GM18520 (cell line): ENCODE data around the gene PLEKHA7.
"Not testable (repeated sequence)": the region's sequence is repeated elsewhere in the genome, so short reads cannot be mapped to it uniquely, and the experiment has no call there.

Source experiments
- ATAC-seq: cut with Tn5 transposase; IDR thresholded peaks from one replicate; pipeline ENCODE4 v1.9.1; 2021; ENCODE audit not compliant: unreplicated experiment

PLEKHA7 gene

DNA sequence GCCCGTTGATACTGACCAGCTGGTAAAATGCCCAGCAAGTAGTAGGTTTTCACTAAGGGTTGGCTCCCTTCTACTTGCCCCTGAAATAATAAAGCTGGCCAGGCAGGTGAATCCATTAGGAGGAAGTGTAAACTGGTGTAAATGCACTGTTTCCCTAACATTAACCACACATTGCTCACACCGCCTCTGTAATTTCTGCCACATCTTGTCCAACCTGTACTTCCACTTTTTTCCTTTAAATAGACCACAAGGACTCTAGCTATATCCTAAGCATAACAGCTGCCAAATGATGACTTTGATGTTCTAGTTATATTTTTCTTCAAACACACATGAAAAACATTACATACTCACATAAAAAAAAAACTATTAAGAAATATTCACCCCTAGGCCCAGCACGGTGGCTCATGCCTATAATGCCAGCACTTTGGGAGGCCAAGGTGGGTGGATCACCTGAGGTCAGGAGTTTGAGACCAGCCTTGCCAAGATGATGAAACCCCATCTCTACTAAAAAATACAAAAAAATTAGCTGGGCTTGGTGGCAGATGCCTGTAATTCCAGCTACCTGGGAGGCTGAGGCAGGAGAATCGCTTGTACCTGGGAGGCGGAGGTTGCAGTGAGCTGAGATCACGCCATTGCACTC lies 95.6 kb downstream of the PLEKHA7 start:
- ATAC-seq = not testable (repeated sequence)

DNA sequence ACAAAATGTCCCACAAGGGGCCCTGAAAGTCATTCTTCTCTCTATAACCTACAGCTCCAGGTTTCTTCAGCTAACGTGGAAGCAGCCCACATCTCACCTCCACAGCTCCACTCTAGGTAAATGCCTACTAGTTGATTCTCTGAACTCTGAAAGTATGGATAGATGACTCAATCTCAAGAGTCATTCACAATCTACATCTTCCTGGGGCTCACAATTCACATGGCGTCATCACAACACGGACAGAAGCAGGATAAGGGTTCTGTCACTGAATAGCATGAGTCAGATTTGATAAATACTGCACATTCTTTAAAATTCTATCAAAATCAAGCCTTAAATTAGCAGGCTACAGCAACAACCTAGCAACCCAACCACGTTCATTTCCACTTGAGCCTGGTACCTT lies 96.3 kb downstream of the PLEKHA7 start:
- ATAC-seq = no peak

DNA sequence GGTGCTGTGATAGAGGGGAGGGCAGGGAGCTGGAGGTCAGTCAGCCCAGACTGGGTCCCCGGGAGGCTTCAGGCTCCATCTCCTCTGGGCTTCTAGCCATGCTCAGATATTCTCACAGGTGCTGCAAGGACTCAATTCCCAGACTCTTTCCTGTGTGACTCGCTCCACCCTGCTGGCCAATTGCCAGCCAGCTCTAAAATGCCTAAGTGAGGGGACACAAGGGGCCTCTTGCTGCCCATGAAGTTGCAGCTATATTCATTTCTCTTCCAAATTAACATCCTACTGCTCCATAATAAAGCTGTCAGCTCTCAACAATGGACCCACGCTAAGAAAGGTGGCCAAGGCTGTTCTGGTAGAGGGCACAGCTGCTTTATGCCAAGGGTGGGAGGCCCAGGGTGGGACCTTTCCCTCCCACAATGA lies 101.5 kb downstream of the PLEKHA7 start:
- no peak for ATAC-seq

DNA sequence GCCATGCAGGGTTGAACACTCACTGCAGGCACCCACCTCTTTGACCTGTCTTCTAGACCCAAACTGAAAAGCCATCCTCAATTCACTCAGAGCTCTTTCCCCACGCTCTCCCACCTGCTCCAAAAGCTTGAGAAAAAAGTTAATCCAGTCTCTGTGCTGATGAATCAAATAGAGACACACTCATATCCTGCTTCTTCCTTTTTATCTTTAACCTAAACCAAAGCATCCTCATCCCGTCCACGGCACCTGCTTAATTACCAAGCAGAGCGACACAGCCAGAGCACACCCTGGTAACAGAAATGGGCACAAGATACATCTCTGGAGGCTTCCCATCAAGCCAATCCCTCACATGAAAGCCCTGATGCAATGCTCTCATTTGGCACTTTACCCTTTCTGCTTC lies 102.6 kb downstream of the PLEKHA7 start:
- no peak for ATAC-seq

DNA sequence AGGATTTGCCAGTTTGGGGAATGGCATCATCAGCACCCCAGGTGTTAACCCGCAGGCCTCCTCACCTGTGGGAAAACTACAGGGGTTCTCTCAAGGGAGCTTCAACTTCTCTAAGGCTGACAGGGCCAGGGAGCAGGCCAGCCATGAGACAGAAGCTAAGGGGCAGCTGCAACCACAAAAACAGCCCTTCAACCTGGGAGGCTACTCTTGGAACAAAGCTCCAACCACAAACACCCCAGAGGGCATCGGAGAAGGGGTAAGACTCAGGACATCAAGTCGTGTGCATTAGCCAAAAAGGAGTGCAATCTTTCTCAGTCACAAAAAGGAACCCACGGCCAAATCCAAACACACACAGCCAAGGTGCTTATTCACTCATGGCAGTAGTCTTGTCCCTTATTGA lies 103.0 kb downstream of the PLEKHA7 start:
- no peak for ATAC-seq

DNA sequence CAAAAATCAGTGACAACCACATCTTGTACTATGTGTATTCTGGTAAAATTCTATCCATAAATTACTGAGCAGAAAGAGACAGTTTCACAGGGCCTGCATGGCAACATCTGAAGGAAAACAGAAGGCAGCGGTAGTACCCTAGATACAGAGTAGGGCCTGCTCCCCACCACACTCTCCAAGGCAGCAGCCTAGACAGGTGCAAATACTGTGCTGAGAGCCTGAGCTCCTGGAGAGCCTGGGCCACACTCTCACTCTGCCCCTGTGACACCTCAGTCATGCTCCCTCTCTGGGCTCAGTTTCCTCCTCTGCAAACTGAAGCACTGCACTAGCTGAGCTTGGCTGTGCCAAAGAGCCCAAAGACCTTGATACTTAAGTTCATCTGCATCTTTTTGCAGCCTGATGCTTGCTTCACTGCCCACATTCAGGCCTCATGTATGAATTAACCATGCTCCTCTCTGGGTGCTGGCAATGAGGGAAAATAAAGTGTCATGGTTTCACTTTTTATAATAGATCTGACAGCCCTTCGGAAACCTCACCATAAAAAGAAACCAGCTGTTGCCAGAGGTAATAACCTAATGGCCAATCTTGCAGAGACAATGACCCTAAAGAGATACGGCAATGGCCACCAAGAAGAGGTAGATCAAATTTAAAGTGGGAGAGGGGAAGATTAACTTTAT lies 104.7 kb downstream of the PLEKHA7 start:
- peak; percentile 69 for ATAC-seq

DNA sequence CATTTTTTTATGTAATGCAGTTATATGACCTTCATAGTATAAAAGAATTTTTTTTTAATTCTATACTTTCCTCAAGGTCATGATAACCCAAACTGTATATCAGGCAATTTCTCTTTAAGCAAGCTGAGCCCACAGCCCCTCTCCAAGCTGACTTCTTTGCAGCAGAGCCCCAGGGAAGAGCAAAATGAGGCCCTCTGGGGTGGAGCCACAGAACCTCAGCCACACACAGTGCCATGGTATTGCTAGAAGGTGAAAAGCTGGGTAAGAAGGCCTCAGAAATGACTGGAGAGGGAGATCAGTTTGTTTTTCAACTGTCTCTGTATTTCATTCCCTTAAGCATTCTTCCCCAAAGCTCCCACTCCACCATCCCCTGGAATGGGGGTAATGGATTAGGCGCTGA lies 108.8 kb downstream of the PLEKHA7 start:
- no peak for ATAC-seq

DNA sequence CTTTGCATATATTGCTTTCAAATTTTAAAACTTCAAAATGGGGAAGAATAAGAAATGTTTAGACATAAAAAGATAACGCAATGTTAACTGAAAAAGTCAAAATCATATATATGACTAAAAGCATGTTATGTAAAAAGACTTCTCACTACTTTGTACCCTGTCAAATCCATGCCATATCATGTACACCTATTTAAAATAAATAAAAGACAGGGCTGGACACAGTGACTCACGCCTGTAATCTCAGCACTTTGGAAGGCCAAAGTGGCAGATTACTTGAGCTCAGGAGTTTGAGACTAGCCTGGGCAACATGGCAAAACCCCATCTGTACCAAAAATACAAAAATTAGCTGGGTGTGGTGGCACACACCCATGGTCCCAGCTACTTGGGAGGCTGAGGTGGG lies 109.5 kb downstream of the PLEKHA7 start:
- ATAC-seq = not testable (repeated sequence)

DNA sequence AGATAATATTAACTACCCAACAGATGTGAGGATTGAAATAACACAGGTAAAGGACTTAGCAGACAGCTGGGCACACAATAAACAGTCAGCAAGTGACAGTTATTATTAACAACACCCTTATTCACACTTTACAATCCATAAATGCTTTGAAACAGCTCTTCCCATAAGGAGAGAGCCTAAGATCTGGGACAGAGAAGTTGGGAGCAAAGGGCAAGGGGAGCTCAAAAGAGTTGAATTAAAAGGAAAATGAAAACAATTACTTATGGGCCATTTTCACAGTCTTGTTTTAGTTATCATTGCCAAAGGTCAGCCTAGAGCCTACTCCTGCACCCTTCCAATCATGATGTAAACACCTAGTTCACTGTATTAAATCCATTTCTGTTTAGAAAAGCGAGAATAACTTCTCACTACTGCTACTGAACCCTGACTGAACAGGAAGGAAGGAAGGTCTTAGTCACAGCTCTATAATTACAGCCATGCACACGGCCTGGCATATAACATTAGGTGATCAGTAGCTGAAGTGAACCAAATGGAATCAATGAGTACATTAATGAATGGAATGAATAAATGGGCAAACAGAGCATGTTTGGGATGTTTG lies 111.3 kb downstream of the PLEKHA7 start:
- peak; percentile 64 for ATAC-seq

DNA sequence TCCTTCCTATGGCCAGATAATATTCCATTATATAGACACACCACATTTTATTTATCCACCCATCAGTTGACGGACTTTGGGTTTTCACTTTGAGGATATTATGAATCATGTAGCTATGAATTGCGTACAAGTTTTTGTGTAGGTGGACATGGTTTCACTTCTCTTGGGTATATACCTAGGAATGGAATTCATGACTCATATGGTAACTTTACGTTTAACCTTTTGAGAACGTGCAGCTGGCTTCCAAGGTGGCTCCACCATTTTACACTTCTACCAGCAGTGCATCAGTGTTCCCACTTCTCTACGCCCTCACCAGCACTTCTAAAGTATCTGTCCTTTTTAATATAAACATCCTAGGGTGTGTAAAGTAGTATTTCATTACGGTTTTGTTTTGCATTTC lies 112.0 kb downstream of the PLEKHA7 start:
- peak; percentile 76 for ATAC-seq

DNA sequence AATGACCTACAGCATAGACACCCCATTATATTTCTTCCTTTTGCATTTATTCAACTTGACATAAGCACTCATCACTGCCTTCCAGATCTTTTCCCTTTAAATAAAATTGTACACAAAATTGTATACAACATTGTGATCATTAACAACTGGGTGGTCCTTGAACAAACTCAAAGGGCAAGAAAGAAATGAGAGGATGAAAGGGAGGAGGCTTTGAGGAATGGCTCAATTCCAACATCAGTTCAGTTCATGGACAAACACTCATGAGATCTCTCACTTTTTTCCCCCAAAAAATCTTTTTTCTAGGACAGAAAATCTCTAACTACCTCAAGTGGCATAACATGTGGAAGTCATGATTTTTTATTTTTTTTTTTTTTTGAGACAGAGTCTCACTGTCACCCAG lies 113.7 kb downstream of the PLEKHA7 start:
- no peak for ATAC-seq

DNA sequence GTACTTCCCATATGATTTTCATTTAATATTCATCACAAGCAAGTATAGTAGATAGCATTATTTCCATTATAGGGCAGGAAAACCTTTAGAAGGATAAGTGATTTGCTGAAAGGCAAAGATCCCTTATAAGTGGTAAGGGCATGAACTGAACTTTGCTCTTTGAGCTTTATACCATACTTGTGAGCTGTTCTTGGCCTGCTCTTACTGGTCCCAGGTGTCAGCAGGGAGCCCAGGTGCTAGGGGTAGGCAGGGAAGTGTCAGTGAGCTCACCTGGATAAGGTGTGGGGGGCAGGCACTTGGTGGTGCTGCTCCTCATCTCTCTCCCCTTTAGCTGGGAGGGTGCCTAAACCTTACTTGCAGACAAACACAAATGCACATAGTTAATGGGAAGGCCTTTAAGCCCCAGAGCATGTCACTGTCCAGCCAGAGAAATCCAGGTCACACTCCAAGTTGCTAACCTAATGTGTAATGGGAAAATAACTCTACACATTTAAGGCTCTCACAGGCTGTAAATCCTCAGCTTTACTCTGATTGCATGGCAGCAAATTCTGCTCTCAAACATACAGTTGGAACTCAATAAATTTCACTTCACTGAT lies 114.4 kb downstream of the PLEKHA7 start:
- ATAC-seq = no peak

DNA sequence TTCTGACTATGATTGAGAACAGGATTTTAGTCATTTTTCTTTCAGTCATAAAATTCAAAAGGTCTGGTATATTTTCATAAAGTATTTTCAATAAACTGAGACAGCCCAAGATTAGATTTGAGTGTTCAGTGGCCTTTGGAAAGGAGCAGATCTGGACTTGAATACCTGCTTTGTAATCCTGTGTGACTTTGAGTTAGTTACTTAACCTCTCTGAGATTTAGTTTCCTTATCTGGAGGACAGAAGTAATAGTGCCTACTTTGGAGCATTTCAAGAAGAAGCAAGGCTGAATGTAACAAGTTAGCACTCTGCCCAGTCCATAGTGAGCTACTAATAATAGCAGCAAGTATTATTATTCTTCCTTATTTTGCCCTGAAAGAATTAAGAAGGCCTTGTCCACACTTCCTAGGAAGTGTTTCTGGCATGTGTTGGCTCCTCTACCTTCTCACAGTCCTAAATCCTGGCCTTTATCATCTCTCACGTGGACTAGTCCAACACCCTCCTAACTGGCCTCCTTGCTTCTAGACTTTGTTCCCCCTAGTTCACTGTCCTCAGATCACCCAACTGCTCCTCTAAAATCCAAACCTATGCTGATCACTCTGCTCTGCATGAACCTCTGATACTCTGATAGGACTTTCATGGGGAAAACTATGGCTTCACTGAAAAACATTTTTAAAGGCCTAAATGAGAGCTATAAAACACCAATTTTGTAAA lies 115.8 kb downstream of the PLEKHA7 start:
- ATAC-seq = no peak

DNA sequence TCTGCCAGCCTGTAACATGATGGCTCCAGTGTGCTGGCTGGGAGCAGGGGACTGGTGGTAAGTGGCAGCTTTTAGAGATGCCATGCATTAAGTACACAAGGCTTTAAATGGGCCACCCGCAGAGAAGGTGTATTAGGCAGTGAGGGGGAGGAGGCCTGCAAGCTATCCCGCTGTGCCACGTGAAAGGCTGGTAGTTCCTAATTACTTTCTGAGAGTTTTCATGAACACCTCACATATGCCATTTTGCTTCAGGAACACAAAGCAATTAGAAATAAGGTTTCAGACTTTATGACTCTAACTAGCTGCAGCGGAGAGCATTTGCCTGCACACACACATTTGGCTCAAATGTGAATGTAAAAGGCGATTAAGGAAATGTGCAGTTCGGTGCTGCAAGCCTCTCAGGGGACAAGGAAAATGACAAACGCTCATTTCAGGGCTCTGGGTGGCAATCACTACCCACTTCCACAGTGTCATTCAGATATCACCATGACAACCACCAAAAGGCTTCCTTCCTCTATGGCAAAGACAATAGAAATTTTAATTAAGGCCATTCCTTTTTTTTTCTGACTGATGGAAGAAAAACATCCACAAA lies 116.6 kb downstream of the PLEKHA7 start:
- ATAC-seq = no peak

DNA sequence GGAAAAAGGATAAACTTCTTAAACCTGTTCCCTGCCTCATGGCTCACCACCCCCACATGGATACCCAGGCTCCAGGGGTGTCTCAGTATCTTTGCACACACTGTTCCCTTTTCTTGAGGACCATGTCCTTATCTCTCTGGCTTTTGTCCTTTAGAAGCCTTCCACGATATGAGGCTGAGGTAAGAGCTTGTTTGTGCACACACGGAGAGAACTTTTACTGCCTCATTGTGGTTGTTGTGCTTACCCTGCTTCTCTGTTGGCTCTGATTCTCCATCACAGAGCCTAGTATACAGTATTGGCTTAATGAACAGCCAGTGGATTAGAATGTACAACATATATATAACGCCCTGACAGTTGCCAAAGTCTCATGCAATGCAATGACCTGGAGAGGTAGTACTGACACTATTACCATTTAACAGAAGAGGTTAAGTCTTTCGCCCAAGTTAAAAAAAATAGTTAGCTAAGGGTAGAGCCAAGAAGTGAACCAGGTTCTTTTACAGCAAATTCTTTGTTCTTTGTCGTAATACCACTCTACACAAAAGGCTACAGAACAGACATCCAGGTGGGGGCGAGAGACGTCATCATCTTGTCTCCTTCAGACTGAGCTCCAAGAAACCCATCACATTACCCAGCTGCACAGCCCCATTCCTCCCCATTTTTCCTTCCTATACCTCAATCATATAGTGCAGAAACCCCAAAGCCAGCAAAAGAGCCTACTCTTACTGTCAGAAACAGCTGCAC lies 117.3 kb downstream of the PLEKHA7 start:
- ATAC-seq = no peak

DNA sequence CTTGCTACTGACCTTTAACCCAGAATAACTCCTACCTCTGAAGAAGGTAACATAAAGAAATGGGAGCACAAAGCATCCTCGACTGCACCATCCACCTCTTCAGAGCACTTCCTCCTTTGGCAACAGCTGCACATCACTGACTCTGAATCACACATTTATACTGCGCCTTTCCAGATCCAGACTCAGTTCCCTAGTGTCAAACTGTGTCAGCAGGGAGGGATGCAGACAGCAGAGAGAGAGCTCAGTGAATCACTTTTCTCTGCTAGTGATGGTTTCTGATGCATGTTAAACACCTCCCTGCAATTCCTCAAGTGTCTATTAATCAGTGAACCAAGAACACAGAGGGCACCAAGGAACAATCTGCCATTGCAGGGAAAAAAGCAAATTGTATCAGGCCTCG lies 118.9 kb downstream of the PLEKHA7 start:
- ATAC-seq = no peak

DNA sequence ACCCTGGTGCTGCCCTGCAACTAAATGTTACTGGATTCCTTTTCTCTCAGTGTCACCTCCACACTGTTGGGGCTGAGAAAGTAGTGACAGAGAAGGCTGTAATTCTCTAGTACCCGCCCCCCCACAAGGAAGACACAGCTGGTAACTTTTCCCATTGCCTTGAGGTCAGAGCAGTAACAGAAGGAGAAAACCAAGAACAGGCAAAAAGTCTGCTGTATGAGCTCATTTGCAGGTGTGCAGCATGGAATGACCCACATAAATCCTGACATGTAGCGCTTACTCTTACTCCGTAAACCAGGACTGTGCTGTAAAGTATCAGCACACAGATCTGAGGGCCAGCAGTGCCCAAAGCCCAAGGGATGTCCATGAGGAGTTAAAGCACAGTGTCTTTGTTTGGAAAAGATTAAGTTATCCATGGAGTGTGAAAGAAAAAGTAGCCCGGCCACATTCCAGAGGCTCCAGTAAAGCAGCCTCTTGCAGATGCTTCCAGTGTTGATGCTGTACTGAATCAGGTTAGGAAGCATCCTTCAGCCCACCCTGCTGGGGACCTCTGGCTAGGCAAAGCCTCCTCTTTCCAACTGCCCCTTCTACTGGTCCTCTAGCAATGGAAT lies 120.7 kb downstream of the PLEKHA7 start:
- ATAC-seq = no peak

DNA sequence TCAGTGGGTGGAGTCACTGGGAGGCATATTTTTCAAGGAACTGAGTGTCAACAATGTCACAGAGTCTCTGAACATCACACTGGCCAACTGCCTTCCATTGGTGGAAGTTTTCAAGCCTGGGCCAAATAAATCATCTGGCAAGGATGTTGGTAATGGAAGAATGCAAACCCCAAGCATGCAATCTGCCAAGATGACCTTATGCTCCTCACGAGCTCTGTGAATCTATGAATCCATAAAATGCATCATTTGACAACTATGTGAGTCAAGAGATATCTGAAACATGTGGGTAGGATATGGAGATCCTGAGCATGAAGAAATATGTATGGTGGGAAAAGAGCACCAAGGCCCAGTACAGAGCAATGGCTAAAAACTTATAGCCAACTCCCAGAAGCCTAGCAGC lies 122.2 kb downstream of the PLEKHA7 start:
- ATAC-seq = no peak

DNA sequence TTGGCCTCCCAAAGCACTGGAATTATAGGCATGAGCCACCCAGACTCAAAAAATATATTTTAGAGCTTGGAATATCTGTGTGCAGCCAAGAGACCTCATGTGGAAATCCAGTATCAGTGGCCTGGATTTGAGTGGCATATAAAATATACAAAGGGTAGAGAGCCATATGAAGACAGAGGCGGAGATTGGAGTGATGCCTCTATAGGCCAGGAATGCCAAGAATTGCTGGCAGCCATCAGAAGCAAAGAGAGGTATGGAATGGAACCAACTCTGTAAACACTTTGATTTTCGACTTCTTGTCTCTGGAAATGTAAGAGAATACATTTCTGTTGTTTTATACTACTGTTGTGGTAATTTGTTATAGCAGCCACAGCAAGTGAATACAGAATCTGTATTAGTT lies 123.0 kb downstream of the PLEKHA7 start:
- ATAC-seq = no peak

DNA sequence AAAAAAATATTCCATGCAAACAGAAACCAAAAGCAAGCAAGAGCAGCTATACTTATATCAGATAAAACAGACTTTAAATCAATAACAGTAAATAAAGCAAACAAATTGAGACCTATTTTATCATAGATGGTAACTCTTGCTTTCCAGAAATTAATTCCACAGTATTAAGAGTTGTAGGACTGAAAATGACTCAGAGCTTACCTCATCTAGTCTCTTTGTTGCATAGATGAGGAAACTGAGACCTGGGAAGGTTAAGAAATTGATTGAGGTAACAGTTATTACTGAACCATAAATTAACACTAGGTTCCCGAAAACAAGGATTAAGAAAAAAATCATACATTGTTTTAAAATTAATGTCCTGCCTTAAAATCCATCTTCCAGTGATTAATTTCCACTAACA lies 123.8 kb downstream of the PLEKHA7 start:
- ATAC-seq = no peak
